H9 (cell line): Measurements from ENCODE around the gene PAK1. TPM values are rescaled to one million over a fixed set of nuclear protein-coding genes. Genes with fewer than 3 reads are reported as not detected.
A peak's percentile ranks its signal among the peaks of the same experiment; 100 is the strongest.
"Not testable (repeated sequence)": the region's sequence is repeated elsewhere in the genome, so short reads cannot be mapped to it uniquely, and the experiment has no call there.

Experiments
- DNase-seq: peaks from one replicate; pipeline ENCODE4 v3.0.0-alpha.2; 2017
- H2AFZ ChIP-seq: one replicate; pipeline ENCODE4 v1.6.1; 2013; ENCODE audit warnings: mild to moderate bottlenecking, low read length, control low read depth, moderate library complexity
- H2AK5ac ChIP-seq: 2 replicates; pipeline ENCODE4 v1.6.1; 2013; ENCODE audit warnings: low read length, control low read depth, mixed read lengths; ENCODE audit not compliant: insufficient read length
- H2BK120ac ChIP-seq: one replicate; pipeline ENCODE4 v1.6.1; 2013; ENCODE audit warnings: low read depth, mild to moderate bottlenecking, low read length, control low read depth, inconsistent platforms; ENCODE audit not compliant: poor library complexity, severe bottlenecking
- H2BK12ac ChIP-seq: 2 replicates; pipeline ENCODE4 v1.6.1; 2013; ENCODE audit warnings: low read length, control low read depth, mixed read lengths, low read depth; ENCODE audit not compliant: insufficient read length
- H2BK15ac ChIP-seq: 2 replicates; pipeline ENCODE4 v1.6.1; 2013; ENCODE audit warnings: low read depth, low read length, control low read depth
- H2BK20ac ChIP-seq: one replicate; pipeline ENCODE4 v1.6.1; 2013; ENCODE audit warnings: low read depth, mild to moderate bottlenecking, low read length, control low read depth, inconsistent platforms; ENCODE audit not compliant: poor library complexity, severe bottlenecking
- H2BK5ac ChIP-seq: 2 replicates; pipeline ENCODE4 v1.6.1; 2013; ENCODE audit warnings: low read length, control low read depth, mixed read lengths; ENCODE audit not compliant: insufficient read length
- H3K14ac ChIP-seq: 2 replicates; pipeline ENCODE4 v1.6.1; 2013; ENCODE audit warnings: low read length, control low read depth; ENCODE audit not compliant: insufficient read depth
- H3K18ac ChIP-seq: 2 replicates; pipeline ENCODE4 v1.6.1; 2013; ENCODE audit warnings: low read depth, mild to moderate bottlenecking, mixed read lengths, low read length, control low read depth; ENCODE audit not compliant: insufficient read length
- H3K23ac ChIP-seq: 2 replicates; pipeline ENCODE4 v1.6.1; 2013; ENCODE audit warnings: low read length, control low read depth, mixed read lengths, low read depth; ENCODE audit not compliant: insufficient read length
- H3K23me2 ChIP-seq: 2 replicates; pipeline ENCODE4 v1.6.1; 2013; ENCODE audit warnings: low read depth, mild to moderate bottlenecking, mixed read lengths, low read length, control low read depth; ENCODE audit not compliant: insufficient read length, poor library complexity, severe bottlenecking
- H3K27ac ChIP-seq: 2 replicates; pipeline ENCODE4 v1.5.1; 2013; ENCODE audit warnings: low read length, control low read depth, mixed read lengths, low read depth; ENCODE audit not compliant: insufficient read length
- H3K27me3 ChIP-seq: 2 replicates; pipeline ENCODE4 v1.6.1; 2013; ENCODE audit warnings: low read length, control low read depth, inconsistent platforms; ENCODE audit not compliant: insufficient read depth
- H3K4ac ChIP-seq: 2 replicates; pipeline ENCODE4 v1.6.1; 2013; ENCODE audit warnings: low read depth, mild to moderate bottlenecking, control low read depth, inconsistent platforms, low read length, moderate library complexity
- H3K4me1 ChIP-seq: 2 replicates; pipeline ENCODE4 v1.6.1; 2013; ENCODE audit warnings: low read length, control low read depth, inconsistent platforms; ENCODE audit not compliant: insufficient read depth
- H3K4me2 ChIP-seq: 2 replicates; pipeline ENCODE4 v1.6.1; 2013; ENCODE audit warnings: low read length, control low read depth, mixed read lengths; ENCODE audit not compliant: insufficient read length, insufficient read depth
- H3K56ac ChIP-seq: 2 replicates; pipeline ENCODE4 v1.6.1; 2013; ENCODE audit warnings: low read depth, mild to moderate bottlenecking, mixed read lengths, low read length, control low read depth; ENCODE audit not compliant: insufficient read length
- H3K79me1 ChIP-seq: 2 replicates; pipeline ENCODE4 v1.6.1; 2013; ENCODE audit warnings: low read depth, mild to moderate bottlenecking, moderate library complexity, low read length, control low read depth, inconsistent platforms; ENCODE audit not compliant: insufficient read depth, poor library complexity, severe bottlenecking
- H3K79me2 ChIP-seq: 2 replicates; pipeline ENCODE4 v1.6.1; 2013; ENCODE audit warnings: low read length, control low read depth, inconsistent platforms; ENCODE audit not compliant: insufficient read depth
- H3K9ac ChIP-seq: 2 replicates; pipeline ENCODE4 v1.6.1; 2013; ENCODE audit warnings: low read length, control low read depth, mixed read lengths; ENCODE audit not compliant: insufficient read length; ENCODE audit errors: extremely low read depth
- H3K9me3 ChIP-seq: one replicate; pipeline ENCODE4 v1.6.1; 2013; ENCODE audit warnings: low read depth, low read length, inconsistent platforms; ENCODE audit not compliant: control insufficient read depth
- H3T11ph ChIP-seq: one replicate; pipeline ENCODE4 v1.6.1; 2013; ENCODE audit warnings: mild to moderate bottlenecking, low read length, control low read depth, inconsistent platforms
- H4K20me1 ChIP-seq: one replicate; pipeline ENCODE4 v1.6.1; 2013; ENCODE audit not compliant: control insufficient read depth, insufficient read length, insufficient read depth
- H4K5ac ChIP-seq: 2 replicates; pipeline ENCODE4 v1.6.1; 2013; ENCODE audit warnings: low read depth, mild to moderate bottlenecking, mixed read lengths, low read length, control low read depth; ENCODE audit not compliant: insufficient read length
- H4K8ac ChIP-seq: replicated peaks from 2 replicates; pipeline ENCODE4 v1.6.1; 2013; ENCODE audit warnings: low read length, control low read depth, mixed read lengths, low read depth; ENCODE audit not compliant: insufficient read length
- H4K91ac ChIP-seq: 2 replicates; pipeline ENCODE4 v1.6.1; 2013; ENCODE audit warnings: low read depth, mild to moderate bottlenecking, moderate library complexity, mixed read lengths, low read length, control low read depth; ENCODE audit not compliant: insufficient read length
- H3K27ac Mint-ChIP-seq, 3 experiments: 2 replicates in 2 of 3; 3 replicates in 1 of 3; pipeline ENCODE4 v1.8.0; 2020 to 2021; ENCODE audit warnings: mixed read lengths in 3 of 3, mild to moderate bottlenecking in 1 of 3, moderate library complexity in 1 of 3
- H3K27me3 Mint-ChIP-seq: 2 replicates; pipeline ENCODE4 v1.8.0; 2021; ENCODE audit warnings: low read depth, mild to moderate bottlenecking, moderate library complexity, mixed read lengths
- H3K36me3 Mint-ChIP-seq, 3 experiments: 2 replicates in 2 of 3; 3 replicates in 1 of 3; pipeline ENCODE4 v1.8.0; 2020 to 2021; ENCODE audit warnings: low read depth in 3 of 3, mixed read lengths in 3 of 3; ENCODE audit not compliant: insufficient read depth in 1 of 3
- H3K4me1 Mint-ChIP-seq, 2 experiments: 2 replicates each; pipeline ENCODE4 v1.8.0; 2020; ENCODE audit warnings: mixed read lengths in 2 of 2
- H3K4me3 Mint-ChIP-seq, 2 experiments: 2 replicates in 1 of 2; 3 replicates in 1 of 2; pipeline ENCODE4 v1.8.0; 2020 to 2021; ENCODE audit warnings: mild to moderate bottlenecking in 2 of 2, mixed read lengths in 2 of 2, moderate library complexity in 1 of 2
- H3K9me3 Mint-ChIP-seq, 2 experiments: 2 replicates in 1 of 2; 3 replicates in 1 of 2; pipeline ENCODE4 v1.8.0; 2020; ENCODE audit warnings: mild to moderate bottlenecking in 2 of 2, mixed read lengths in 2 of 2, moderate library complexity in 1 of 2
- CTCF ChIP-seq: fragments of 200-600 bp; sonication (generic); conservative IDR thresholded peaks from 3 replicates; pipeline ENCODE4 v1.8.0; 2021; ENCODE audit warnings: antibody characterized with exemption, mild to moderate bottlenecking
- WGBS: extraction: QIAGEN DNeasy Blood & Tissue Kit; methylation state at CpG from one replicate; pipeline ENCODE4 v1.1.7; 2013; ENCODE audit warnings: missing lambda C conversion rate, low lambda C conversion rate, mixed read lengths; ENCODE audit not compliant: insufficient read length; ENCODE audit errors: extremely low coverage; 5-methylcytosine and 5-hydroxymethylcytosine counted together
- total RNA-seq: library from RNA; stranded (reverse); gene quantifications from 2 replicates; pipeline ENCODE4 v1.2.1, GENCODE V29; 2021

Gene PAK1
- total RNA-seq, 1 experiment from 2014 or later = 122 TPM

GRCh38 chr11:77386178-77386577 lies 87.7 kb downstream of the PAK1 start:
- Histone ChIP-seq H3K9me3 (no peaks in the 10 kb centered on the region), H3K4me2 (no peak overlapping the region), H3K27ac (no peak overlapping the region), H4K5ac (no peak overlapping the region), H3K27me3 (no peaks in the 10 kb centered on the region), H2AFZ (no peak overlapping the region), H3T11ph (no peak overlapping the region), H2AK5ac (no peak overlapping the region), H2BK5ac (no peak overlapping the region), H3K23ac (no peak overlapping the region), H3K4ac (no peak overlapping the region), H3K23me2 (no peaks in the 10 kb centered on the region), H2BK120ac (no peak overlapping the region), H4K8ac (no peak overlapping the region), H4K91ac (no peak overlapping the region), H3K4me1 (no peaks in the 10 kb centered on the region), H2BK12ac (no peak overlapping the region), H3K18ac (no peak overlapping the region), H3K9ac (no peak overlapping the region), H3K79me2 (no peaks in the 10 kb centered on the region), H2BK20ac (no peak overlapping the region), H2BK15ac (no peak overlapping the region), H3K79me1 (peaks cover 2% of the 10 kb centered on the region), H4K20me1 (no peaks in the 10 kb centered on the region), H3K14ac (no peak overlapping the region), H3K56ac (no peak overlapping the region)
- no peaks in the 10 kb centered on the region for H3K4me1 Mint-ChIP-seq
- H3K9me3 Mint-ChIP-seq = no peaks in the 10 kb centered on the region
- no peak for TF ChIP-seq CTCF
- peaks cover 7 to 30% (median 29%) of the 10 kb centered on the region in 3 experiments; a peak in 6 of 7 replicates for H3K36me3 Mint-ChIP-seq
- H3K27me3 Mint-ChIP-seq = no peaks in the 10 kb centered on the region
- WGBS = no CpG with 5 or more reads among the region's 1 CpG
- no peak overlapping the region for H3K4me3 Mint-ChIP-seq
- peak overlapping the region in 1 of 3 experiments; percentile 15; a peak in 1 of 7 replicates for H3K27ac Mint-ChIP-seq
- DNase-seq = no peak

GRCh38 chr11:77385255-77385771 lies 88.6 kb downstream of the PAK1 start:
- not testable (repeated sequence) for H2BK15ac ChIP-seq, H3K4ac ChIP-seq, H2BK20ac ChIP-seq, H3K79me1 ChIP-seq, H3K9me3 Mint-ChIP-seq, H3K9ac ChIP-seq, H3K27me3 Mint-ChIP-seq, H3T11ph ChIP-seq, H3K27ac ChIP-seq, H3K14ac ChIP-seq, H4K5ac ChIP-seq, DNase-seq, H3K27ac Mint-ChIP-seq, H4K20me1 ChIP-seq, H3K56ac ChIP-seq, H3K23me2 ChIP-seq, H4K91ac ChIP-seq, H2AK5ac ChIP-seq, H2BK5ac ChIP-seq, H3K23ac ChIP-seq, H2AFZ ChIP-seq, H2BK12ac ChIP-seq, H3K27me3 ChIP-seq, H3K4me1 ChIP-seq, H3K4me3 Mint-ChIP-seq, H3K18ac ChIP-seq, H3K4me1 Mint-ChIP-seq, H4K8ac ChIP-seq, H3K79me2 ChIP-seq, H2BK120ac ChIP-seq, H3K4me2 ChIP-seq, H3K9me3 ChIP-seq
- peaks cover 7 to 26% (median 23%) of the 10 kb centered on the region in 3 experiments; a peak in 6 of 7 replicates for H3K36me3 Mint-ChIP-seq
- WGBS = no CpG with 5 or more reads among the region's 8 CpGs
